ENCODE results near the gene GLE1.
"Not testable (repeated sequence)": the region's sequence is repeated elsewhere in the genome, so short reads cannot be mapped to it uniquely, and the experiment has no call there.

Gene GLE1

DNA sequence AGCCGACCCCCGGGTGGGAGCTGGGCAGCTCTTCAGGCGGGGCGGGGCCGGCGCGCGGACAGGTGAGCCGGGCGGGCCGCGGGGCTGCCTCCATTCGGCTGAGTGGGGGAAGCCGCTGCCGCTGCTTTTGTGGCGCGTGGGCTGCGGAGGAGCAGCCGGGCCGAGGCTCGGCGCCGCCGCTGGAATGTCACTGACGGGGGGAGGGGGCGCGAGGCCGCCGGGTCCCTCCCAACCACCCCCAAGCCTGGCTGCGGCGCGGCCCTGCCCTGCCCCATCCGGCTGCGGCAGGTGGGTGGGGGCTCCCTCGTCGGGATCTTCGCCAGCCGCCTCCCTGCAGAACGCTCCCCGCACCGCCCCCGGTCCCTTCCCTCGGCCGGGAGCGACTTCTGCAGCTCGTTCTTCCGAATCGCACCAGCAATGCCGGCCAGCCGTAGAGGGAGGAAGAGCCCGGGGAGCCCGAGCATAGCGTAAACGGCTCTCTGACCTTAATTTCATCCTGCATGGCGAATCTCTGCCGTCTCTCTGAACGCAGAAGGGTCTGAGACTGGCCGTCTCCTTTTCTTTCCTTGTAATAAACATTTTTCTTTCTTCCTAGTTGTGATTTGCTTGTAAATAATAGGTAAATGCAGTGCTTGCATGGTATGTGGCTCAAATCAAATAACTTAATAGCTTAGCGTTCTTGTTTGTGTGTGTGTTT, 48.4 kb downstream of the GLE1 start:
- DNase-seq (ENCODE audit: low read depth in 2 of 2): no peak

DNA sequence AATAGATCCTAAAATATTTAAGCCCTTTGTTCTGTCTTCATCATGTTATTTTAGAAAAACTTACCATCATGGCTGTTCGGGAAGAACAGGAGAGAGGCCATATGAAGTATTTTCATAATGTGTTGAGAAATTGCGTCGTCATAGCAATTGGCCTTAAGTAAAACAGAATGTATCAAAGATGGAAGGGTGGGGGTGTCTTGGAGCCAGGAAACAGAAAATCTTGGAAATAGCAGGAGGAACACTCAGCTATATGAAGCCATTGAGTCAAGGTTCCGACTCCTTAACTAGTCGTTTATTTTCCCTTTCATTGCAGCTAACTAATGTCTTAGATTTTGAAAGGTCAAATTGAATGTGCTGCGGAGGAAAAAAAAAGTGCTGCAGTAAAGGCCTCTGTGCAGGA, 49.2 kb downstream of the GLE1 start:
- peak; percentile 32 to 42 for DNase-seq (ENCODE audit: low read depth in 2 of 2)

DNA sequence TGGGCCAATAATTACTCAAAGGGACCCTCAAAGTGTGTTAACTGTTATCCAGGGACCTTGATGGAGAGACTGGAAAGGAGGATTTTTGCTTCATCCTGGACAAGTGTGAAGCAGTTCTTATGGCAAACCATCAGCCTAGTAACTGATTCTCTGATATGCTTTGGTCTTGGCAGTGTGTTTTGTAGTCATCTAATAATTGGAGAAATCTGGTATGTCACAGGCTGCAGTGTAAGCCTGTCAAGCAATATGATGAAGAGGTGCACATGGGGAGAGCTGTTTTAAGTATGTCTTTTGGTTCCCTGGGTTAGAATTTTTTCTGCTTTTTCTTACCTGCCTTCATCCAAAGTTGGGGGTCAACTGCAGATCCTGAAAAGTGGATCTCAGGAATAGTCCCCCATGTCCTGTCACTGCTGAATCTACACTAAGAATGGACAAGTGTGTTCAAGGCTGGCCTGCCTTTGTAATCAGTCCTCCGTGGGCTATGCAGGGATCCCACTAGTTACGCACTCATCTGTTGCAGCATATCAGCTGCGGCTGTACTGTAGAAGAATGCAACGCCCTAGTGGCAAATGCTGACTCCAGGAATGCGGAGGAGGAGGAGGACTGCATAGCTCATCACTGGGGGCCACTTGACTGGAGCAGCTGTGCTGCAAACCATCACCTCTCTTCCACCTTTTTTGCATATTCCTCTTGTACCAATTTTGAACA, 49.8 kb downstream of the GLE1 start:
- DNase-seq (ENCODE audit: low read depth in 2 of 2): peak; percentile 66 to 67

DNA sequence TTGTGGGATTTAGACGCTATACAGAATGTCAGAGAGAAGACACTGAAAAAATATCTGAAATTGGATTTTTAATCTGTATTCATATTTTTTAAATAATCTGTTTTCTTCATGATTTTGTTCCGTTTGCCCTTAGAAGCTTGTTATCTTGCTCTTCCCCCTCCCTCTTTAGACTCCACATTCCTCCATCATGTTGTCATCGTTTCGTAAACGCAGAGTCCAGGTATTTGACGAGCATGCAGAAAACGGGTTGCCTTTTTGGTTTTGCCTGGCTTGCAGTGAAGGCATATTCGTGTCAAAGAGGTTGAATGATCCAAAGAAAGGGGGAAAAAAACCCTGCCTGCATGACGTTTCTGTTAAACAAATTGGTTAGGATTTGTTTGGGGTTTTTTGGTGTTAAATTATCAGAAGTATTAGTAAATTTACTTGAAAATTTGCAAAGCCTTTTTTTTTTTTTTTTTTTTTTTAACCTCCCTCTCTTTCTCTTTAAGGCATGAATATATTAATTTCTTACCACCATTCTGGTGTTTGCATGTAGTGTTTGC, 50.7 kb downstream of the GLE1 start:
- DNase-seq (ENCODE audit: low read depth in 2 of 2): no peak

DNA sequence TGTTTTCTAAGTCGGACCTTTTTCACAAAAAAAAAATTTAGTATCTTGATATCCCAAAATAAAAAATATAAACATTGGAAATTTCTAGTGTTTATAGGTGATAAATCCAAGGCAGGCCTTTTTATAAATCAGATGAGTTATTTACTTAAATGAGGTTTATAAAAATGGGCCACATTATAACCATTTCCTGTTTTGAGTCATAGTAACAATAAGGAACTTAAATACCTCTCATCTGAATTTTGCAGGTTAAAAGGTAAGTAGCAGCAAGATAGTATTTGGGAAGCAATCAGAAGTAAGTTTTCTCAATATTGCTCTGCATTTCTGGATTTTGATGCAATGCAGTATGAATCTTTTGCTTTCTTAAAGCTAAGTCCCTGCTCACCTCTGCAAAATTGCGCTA, 51.8 kb downstream of the GLE1 start:
- no peak for DNase-seq (ENCODE audit: low read depth in 2 of 2)

DNA sequence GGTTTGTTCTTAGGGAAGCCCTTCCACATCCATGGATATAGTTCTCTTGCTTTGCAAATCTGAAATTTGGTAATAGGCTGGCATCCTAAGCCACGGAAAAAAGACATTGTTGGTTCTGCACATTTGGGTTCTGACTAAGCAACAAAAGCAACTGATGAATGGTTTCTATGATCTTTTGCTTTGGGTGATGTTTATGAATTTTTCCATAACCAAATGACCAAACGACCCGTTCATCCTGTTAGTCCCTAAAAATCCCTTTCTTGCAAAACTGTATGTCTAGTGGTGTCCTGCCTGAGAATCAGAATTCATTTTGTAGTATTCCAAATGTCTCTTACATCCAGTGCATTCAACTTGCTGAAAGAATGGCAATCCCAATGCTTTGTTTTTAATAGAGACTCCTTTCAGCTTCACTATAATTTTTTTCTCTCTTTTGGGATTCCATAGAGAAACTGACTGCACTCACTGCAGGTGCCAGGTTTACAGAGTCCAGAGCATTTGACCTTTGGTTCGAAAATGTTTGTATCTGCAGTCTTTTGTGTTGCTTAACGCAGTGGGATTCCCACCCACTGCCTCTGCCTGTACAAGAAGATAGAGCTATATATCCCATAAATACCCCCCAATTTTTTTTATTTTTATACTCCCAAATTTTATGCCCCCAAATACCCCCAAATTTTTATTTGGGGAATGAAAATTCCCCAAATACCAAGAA, 52.6 kb downstream of the GLE1 start:
- DNase-seq (ENCODE audit: low read depth in 2 of 2): no peak

DNA sequence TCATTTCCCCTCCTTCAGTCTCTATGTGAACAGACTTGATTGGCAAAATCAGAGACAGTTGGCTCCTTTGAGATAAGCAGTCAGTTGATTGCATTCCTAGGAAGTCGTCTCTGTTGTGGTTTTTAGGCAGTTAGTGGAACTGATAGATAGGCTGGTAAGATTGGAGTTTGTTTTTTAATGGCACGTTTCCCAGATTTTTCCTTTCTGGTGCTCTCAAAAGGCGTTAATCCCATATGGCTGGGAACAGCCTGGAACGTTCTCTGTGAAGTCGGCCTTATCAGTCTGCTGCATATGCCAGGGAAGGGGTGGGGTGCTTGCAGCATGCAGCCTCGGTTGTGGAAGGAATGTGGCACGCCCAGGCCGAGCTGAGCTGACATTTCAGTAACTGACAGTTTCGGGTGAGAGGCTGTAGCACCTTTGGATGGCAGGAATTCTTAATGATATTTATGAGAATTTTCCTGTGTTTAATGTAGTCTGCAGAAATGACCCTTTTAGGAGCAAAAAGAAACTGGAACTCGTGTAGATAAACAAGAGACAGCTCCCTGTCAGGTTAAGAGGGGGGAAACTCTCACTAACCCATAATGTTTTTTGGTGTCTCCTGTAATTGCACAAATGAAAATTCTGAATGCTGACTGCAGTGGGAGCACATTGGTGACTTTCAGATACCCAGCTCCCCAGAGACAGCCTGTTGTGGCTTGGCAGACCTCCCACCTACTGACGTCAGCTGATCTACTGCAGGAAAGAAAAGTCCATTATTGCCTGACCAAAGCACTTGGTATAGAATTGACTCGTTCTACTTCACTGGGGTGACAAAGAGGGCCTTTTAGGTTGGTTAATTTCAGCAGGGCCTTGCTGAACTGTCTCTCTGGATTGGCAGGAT, 54.2 kb downstream of the GLE1 start:
- peak; percentile 55 to 57 for DNase-seq (ENCODE audit: low read depth in 2 of 2)

DNA sequence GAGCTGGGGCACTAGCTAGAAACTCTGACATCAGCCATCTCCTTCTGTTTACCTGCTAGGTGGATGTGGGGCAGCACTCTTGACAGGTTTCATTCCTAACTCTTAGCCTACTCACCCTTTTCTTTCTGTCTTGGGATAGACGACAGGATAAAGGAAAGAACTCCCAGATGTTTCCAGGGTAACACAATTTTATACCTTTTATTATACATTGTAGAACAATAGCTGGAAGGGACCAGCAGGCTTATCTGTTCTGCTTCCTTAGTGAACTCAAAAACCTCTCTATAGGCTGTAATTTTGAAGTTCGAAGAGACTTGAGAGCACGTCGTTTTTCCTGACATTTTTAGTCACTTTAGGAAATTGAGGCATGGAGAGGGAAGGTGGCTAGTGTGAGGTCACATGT, 61.1 kb downstream of the GLE1 start:
- no peak for DNase-seq (ENCODE audit: low read depth in 2 of 2)

DNA sequence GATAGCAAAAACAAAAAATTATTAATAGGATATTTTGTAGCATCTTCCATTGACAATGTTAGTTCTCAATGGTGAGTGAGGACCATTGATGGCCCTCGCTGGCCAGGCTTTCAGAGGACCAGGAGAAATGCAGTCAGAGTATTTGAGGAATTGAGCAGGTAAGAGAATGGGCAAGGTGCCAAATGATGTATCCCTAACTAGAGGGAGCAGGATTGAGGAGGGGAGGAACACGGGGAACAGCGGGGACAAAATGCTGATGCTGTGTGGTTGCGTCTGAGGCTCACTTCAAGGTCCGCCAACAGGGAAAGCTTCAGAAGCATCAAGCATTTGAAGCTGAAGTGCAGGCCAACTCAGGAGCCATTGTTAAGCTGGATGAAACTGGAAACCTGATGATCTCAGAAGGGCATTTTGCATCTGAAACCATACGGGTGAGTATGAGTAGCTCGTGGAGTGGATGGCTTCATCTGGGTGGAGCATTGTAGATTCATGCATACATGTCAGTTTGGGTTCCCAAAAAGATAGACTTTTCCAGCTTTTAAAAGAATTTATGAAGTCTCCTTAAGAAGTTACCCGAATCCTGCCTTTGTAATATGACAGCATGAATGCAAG, 64.1 kb downstream of the GLE1 start:
- no peak for DNase-seq (ENCODE audit: low read depth in 2 of 2)

DNA sequence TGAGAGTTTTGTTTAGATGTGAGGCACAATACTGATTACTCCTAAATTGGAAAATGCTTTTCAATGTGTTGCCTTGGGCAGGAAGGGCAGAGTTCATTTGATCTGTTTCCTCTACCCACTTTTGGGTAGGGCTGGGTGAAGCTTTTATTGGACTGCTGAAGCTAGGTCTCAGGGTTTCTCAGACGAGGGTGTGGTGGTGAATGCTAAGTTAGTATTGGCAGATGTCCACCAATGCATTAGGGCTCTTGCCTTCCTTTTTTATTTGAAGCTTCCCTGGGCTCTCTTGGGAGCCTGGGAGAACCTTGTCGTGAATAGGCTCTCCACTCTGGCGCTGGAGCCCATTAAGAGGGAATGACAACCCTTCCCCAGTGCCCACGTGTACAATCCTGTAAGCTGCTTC, 71.0 kb downstream of the GLE1 start:
- no peak for DNase-seq (ENCODE audit: low read depth in 2 of 2)

DNA sequence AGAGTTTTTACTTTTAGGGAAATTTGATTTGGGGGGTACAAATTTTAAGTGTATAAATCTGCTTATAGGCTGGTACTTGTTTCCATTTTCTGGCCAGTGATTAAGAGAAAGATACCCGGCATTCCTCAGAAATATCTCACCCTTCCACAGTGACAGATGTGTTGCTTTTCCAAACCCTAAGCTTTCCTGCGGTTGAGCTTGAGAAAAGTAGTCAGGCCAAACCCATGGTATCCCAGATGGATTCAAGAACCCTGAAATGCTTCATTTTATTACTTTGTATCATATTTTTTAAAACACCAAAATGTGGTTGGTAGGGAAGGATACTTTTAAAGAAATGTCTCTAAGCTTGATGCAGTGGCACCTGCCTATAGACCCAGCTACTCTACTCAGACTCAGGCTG, 71.4 kb downstream of the GLE1 start:
- no peak for DNase-seq (ENCODE audit: low read depth in 2 of 2)

DNA sequence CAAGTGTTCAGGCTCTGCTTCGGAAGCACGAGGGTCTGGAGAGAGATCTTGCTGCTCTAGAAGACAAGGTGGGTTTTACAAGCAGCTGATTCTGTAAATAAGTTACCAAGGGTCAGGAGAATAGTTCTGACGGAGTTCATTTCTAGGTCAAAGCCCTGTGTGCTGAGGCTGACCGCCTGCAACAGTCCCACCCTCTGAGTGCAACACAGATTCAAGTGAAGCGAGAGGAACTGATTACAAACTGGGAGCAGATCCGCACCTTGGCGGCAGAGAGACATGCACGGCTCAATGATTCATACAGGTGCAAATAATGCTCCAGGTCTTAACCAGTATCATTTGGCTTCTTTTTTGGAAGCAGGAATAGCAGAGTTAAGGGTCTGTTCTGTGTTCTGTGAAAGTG, 72.7 kb downstream of the GLE1 start:
- no peak for DNase-seq (ENCODE audit: low read depth in 2 of 2)

DNA sequence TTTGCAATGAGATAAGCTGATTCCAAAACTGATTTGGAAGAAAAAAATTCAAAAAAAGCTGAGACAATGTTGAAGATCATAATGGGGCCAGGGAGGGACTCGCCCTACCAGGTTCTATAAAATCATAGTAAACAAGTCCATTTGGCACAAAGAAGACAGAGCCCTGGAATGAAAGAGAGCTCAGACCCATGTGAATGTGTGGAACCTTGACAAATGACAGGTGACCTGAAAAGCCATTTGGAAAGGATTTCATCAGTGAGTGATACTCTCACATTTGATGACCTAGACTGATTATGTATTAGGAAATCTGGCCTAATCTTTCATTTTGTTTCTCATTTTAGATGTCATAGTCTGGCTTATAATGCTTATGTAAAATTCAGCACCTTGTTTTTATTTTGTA, 74.7 kb downstream of the GLE1 start:
- no peak for DNase-seq (ENCODE audit: low read depth in 2 of 2)

DNA sequence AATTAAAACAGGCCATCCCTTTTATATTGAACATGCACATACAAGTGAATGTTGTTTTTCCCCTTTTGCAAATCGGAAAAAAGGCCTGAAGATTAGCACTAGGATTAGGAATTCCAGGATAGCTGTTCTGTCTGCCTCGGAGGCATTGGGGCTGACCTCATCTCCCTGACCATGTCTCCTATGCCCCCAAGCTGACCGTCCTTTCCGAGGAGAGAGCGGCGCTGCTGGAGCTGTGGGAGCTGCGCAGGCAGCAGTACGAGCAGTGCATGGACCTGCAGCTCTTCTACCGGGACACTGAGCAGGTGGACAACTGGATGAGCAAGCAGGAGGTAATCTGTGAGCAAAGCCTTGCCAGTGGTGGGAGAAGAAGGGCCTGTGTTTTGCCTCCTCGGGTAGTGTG, 76.2 kb downstream of the GLE1 start:
- DNase-seq (ENCODE audit: low read depth in 2 of 2): no peak

DNA sequence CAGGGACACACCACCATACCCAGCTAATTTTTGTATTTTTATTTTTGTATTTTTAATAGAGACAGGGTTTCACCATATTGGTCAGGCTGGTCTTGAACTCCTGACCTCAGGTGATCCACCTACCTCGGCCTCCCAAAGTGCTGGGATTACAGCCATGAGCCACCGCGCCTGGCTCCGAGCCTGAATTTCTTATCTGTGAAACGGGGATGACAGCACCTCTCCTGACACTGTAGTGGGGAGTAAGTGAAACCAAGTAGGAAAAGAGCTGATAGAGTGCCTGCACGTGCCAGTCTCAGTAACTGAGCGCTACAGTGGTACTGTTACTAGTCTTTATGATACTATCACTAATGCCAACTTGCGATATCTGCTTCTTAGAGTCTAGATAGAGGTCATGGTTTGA, 80.6 kb downstream of the GLE1 start:
- not testable (repeated sequence) for DNase-seq (ENCODE audit: low read depth in 2 of 2)

DNA sequence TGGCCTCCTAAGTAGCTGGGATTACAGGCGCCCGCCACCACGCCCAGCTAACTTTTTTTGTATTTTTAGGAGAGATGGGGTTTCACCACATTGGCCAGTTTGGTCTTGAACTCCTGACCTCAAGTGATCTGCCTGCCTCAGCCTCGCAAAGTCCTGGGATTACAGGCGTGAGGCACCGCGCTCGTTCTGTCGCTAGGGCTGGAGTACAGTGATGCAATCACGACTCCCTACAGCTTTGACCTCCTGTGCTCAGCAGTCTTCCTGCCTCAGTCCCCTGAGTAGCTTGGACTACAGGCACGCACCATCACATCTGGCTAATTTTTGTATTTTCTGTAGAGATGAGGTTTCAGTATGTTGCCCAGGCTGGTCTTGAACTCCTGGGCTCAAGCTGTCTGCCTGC, 82.4 kb downstream of the GLE1 start:
- not testable (repeated sequence) for DNase-seq (ENCODE audit: low read depth in 2 of 2)

DNA sequence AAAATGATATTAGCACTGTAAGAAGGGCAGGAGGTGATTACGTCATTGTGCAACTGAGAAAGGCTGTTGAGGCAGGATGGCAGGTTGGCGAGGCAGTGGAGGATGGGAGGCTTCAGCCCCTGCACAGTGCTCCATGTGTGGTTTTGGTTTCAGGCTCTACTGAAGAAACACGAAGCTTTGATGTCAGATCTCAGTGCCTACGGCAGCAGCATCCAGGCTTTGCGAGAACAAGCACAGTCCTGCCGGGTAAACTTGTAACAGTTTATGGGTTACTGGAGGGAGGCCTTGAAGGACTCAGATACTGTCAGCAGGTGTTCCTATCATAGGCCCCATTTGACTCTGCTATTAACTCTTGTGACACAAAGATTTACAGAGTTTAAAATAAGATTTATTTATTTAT, 82.9 kb downstream of the GLE1 start:
- no peak for DNase-seq (ENCODE audit: low read depth in 2 of 2)

DNA sequence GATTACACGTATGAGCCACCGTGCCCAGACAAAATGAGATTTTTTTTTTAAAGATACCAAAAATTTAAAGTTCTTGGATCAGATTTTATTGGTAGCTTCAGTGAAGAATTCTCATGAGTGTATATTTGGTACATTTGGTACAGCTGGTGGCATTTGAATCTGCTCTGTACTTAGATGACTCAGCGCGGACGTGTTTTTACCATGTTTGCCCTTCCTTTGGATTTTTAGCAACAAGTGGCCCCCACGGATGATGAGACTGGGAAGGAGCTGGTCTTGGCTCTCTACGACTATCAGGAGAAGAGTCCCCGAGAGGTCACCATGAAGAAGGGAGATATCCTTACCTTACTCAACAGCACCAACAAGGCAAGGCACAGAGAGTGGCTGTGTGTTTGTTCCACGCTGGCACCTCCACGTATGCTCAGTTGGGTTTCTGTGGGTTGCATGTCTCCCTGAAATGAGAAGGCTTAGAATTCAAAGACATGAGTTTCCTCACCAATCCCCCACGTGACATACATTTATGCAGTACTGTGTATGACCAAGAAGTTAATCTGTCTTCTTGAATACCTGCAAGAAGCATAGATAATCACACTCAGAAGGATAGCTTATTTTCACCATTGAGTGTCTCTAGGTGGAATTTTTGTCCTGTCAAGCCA, 84.2 kb downstream of the GLE1 start:
- DNase-seq (ENCODE audit: low read depth in 2 of 2): no peak

Measured in fibroblast of skin of left biceps (primary cell).